Airway epithelial cell (primary cell): Measurements from ENCODE around the gene FAM107A. TPM values are rescaled to one million over a fixed set of nuclear protein-coding genes. Genes with fewer than 3 reads are reported as not detected.

Experiments
- total RNA-seq: library from RNA; depleted of rRNA; stranded (reverse); fragments of >200 nt; gene quantifications from 2 replicates; pipeline ENCODE4 v1.2.3, GENCODE V29; 2015

Gene FAM107A
- not detected in 2 replicates for total RNA-seq

GRCh38 chr3:58577269-58577821 is at the start of gene FAM107A:
FAM107A (minus strand) TSS chr3:58577391; CDS start chr3:58569860, 7,531 bp downstream.

GRCh38 chr3:58536501-58537411 is 40.4 kb downstream of the FAM107A start, which contains the start of gene ACOX2:
ACOX2 (minus strand) TSS chr3:58537190; CDS start chr3:58535106, 2,084 bp downstream.

Other genes with a start within 250 kb of the FAM107A start
- gene PXK, start 244.5 kb downstream of the FAM107A start, total RNA-seq, result 10.3 and 12.9 TPM in 2 replicates
- 72.5 and 80.4 TPM in 2 replicates for gene PDHB, start 143.6 kb downstream of the FAM107A start, total RNA-seq
- 6.2 and 8.2 TPM in 2 replicates for gene KCTD6, start 85.3 kb downstream of the FAM107A start, total RNA-seq
- 0.28 and 0.85 TPM in 2 replicates for gene ACOX2, start 40.2 kb downstream of the FAM107A start, total RNA-seq
- gene FAM3D, start 89.4 kb upstream of the FAM107A start, total RNA-seq, result 6.2 and 11.4 TPM in 2 replicates